Activated CD4-positive, alpha-beta T cell treated with anti-CD3 and anti-CD28 coated beads, Interleukin-2, amount 50 U/mL, for 1 hour (primary cell): ENCODE measurements around the gene DNAJC5G.
A peak's percentile ranks its signal among the peaks of the same experiment; 100 is the strongest.
"Not testable (repeated sequence)": the region's sequence is repeated elsewhere in the genome, so short reads cannot be mapped to it uniquely, and the experiment has no call there.

Source experiments
- DNase-seq: peaks from one replicate; pipeline ENCODE4 v3.0.0-alpha.2; 2020

DNAJC5G gene

DNA sequence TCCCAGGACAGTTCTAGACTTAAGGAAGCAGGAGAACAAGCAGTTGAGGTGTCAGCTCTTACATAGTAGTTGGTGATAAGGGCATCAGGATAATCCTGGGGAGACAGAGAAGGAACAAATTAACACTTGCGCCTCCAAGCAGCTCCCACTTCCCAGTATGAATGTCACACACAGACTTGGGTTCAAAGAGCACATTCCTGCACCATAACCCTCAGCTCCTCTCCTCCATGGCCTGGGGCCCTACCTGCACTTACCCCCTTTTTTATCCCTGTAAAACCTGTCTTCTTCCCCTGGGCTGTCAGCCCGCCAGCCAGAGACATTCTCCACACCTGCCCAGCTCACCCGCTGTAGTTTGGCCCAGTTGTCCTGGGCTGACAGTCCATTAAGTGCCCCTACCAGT is 36.9 kb downstream of the DNAJC5G start:
- DNase-seq: no peak

DNA sequence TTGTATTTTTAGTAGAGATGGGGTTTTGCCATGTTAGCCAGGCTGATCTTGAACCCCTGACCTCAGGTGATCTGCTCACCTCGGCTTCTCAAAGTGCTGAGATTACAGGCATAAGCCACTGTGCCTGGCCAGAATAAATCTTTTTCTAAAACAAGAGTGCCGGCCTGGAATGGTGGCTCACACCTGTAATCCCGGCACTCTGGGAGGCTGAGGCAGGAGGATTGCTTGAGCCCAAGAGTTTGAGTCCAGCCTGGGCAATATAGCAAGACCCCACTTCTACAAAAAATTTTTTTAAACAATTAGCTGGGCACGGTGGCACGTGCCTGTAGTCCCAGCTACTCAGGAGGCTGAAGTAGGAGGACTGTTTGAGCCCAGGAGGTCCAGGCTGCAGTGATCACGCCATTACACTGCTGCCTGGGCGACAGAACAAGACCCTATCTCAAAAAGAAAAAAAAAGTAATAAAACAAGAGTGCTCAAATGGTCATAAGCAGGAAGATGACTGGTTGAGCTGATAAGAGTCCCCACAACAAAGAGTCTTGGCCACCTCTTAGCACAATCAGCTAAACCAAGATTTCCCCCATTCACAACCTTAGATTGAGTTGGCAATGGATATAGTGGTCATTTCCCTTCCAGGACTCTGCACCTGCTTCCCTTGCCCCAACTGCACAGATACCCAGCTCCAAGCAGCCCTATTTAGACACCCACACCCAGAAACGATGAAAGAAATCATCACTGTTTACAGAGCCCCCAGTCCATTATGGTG is 38.8 kb downstream of the DNAJC5G start:
- DNase-seq: no peak

DNA sequence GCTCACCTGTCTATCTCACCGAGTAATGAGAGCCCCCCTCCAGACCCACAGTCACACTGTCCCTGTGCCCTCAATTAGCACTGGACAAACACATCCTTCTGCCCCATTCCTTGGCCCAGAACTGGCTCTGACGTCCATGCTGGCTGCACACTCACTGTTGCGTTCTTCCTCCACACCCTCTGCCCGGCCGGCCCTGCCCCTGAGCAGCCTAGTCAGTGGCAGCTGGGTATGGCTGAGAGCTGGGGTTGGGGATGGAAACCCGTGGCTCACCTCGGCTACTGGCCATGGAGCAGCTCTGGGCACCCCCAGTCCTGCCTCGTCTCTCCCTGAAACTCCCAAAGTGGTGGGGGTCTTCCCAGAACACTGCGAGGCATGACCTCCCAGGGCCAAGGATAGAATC is 39.5 kb downstream of the DNAJC5G start:
- DNase-seq: no peak

DNA sequence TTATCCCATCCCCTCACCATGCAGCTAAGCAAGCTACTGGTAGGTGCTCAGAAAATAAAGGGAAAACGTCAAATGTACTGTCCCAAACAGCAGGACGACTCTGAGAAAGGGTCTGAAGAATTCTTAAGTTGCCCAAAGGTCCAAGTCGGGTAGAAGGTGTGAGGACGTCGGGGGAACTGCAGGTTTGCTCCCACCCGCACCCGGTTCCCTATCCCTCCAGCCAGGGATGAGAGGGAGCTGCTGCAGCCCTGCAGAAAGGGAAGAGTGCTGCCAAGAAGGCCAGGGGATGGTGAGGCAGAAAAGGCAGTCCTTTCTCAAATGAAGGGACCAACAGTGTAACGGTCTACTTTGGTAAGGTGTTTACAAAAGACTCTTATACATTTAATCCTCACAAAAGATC is 39.9 kb downstream of the DNAJC5G start:
- DNase-seq: no peak

DNA sequence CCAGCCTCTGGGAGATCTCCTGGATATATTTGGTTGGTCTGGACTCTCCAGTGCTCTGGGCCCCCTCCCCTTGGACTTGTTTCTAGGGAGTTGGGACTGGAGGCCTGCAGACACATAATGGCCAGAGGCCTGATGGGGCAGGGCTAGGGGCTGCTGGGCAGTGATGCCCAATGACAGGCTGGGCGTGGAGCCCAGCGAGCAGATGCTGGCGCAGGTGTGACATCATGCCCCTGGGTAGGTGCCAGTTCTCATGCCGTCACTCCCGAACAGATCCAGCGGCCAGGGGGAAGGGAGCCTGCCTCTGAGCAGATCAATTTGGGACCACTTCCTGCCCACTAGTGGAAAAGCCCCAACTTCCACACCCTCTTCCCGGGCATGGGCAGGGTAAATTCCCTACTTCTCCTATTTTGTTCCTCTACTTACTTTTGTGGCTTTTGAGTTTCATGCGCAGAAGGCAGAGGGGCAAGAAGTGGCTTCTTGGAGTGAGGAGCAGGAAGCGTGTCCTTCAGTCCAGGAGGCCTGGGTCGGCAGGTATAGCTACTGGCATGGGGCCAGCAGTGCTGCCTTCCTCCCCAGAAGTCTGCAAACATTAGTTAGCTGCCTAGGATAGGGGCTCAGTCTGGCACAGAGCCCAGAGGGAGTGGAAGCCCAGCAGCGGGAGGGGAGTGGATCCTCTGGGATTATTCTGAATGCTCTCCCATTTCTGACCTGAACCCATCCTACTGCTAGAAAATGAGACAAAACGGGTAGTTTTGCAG is 41.6 kb downstream of the DNAJC5G start:
- DNase-seq: no peak

DNA sequence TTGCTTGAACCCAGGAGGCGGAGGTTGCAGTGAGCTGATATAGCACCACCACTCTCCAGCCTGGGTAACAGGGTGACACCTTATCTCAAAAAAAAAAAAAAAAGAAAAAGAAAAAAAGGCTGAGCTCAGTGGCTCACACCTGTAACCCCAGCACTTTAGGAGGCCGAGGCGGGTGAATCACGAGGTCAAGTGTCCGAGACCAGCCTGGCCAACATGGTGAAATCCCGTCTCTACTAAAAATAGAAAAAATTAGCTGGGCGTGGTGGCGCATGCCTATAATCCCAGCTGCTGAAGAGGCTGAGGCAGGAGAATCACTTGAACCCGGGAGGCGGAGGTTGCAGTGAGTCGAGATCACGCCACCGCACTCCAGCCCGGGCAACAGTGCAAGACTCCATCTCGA is 44.6 kb downstream of the DNAJC5G start:
- not testable (repeated sequence) for DNase-seq

DNA sequence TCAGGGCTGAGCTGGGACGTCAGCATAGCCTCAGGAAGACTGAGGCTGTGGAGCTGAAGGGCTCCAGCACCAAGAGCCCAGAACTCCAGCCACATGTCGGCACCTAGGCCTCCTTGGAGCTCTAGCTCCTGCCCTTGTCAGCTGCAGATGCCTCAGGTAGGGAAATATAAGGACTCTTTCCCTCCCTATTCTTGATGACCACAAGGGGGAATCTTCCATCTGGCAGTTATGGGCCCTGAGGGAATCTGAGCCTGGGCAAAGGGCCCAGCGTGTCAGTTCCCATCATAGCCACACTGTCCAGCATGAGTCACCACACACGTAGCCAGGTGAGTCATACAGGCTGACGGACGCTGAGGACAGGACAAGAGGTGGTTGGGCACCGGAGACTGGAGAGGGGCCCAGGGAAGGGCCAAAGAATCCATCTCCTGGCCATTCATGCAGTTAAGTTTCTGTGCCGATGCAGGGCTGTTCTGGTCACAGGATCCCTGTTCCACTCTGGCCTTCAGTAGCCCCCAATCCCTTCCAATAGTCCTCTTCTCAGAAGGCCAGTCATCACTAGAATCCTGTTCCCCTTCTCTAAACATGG is 45.8 kb downstream of the DNAJC5G start:
- DNase-seq: no peak

DNA sequence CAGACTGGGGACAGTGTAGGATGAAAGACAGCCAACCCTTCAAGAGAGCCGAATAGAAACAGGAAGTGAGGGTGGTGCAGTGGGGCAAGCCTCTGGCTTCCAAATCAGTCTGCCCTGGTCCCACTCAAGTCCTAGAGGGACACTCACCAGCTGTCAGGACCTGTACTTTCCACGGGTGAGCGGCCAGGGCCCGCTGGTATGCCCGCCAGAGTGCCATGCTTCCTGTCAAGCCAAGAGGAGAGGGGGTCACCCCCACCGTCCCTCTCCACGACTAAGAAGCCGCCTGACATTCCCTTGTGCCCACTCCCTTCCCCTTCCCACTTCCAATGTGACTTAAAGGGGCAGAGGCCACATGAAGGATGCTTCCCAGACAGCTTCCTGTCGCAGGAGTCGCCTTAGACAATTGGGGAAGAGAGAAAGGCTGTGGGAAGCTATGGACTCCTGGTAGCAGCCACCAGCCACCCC is 47.1 kb downstream of the DNAJC5G start:
- no peak for DNase-seq

DNA sequence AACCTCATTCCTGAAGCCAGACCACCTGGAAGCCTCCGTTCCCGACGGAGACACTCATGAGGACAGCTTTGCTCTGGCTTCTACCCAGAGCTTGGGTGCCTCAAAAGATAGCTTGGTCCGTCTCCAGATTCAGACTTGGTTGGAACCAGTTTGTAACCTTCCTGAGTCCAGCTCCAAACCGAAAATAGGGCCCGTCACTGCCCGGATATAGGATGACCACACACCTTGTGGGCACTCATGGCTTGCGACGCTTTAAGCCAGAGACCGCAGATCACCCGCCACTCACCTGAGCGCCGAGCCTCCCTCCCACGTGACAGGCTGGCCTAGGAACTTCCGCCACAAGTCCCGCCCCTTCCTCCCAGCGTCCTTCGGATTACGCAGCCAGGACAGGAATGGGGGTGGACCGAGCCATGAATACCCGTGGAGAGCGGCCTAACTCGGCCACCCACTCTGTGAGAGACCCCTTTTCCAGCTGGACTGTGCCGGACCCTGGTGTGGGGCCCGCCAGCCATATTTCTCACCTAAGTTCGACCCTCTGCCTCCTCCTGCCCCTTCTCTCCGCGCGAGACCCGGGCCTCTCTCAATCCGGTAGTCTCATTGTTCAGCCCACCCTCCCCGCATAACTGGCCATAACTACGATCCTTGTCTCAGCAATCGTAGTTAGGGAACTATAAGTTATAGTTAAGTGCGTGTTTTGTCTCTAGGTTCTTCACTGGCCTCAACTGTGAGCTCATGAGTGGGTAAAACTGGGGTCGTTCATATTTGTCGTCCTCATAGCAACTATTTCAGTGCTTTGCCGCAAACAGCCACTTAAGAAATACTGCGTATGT is 47.7 kb downstream of the DNAJC5G start, which contains the start of gene MPV17:
Gene MPV17 (minus strand): TSS at position 332 of the 830 bp plus-strand sequence. CDS start 580 bp downstream, outside the sequence.
- DNase-seq: peak; percentile 84

DNA sequence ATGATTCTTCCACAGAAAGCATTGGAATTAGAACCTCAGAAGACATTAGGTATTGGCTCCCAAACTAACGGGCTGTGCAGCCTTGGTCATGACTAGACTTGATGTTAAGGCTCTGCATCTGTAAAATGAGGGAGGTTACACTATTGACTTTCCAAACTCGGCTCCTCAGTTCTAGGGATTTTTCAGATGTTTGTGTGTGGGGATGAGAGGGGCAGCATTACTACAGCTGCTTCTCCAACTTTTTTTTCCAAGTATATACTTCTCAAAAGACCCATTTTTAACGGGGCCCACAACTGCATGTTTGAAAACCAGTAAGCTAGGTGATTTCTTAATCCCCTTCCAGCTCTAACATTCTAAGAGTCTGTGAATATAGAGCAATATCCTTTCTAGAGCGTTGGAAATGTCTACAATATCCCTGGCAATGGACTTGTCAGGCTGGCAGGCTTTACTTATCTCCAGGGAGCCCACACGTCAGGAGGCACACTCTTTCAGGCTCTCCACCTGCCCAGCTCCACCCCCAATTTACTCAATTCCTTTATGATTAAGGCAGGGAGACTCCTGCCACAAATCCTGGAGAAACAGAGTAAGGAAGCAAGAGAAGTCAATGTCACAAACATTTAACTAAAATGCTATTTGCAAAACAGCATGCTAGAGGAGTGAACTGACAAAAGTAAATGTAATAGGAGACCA is 48.5 kb downstream of the DNAJC5G start:
- no peak for DNase-seq

DNA sequence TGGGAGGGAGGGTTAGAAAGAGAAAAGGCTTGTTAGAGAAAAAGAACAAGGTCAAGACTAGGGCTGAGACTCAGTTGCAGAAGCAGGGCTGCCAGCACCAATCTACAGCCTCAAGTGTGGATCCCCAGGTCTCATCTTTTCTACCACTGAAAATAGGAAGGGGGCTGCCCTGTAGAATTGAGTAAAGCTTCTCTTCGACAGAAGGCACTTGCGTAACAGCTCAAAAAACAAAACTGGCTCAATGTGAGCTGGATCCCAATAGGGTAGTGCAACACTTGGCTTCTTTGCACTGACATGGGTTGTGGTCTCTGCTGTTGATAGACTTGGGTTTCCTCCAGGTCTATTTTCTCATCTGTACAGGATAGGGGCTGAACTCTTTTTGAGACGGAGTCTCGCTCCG is 49.5 kb downstream of the DNAJC5G start:
- DNase-seq: no peak
